22Rv1 (cell line): ENCODE results near the gene MT1M.

Experiments
- ZFX ChIP-seq: fragments of 450-650 bp; IDR thresholded peaks from 2 replicates; pipeline ENCODE4 v1.6.1; 2017; ENCODE audit warnings: antibody characterized with exemption, borderline replicate concordance
- TF ChIP-seq, protein P1 (sequence below): fragments of 450-650 bp; IDR thresholded peaks from 2 replicates; pipeline ENCODE4 v1.5.1; 2017; ENCODE audit warnings: mild to moderate bottlenecking

DNA sequence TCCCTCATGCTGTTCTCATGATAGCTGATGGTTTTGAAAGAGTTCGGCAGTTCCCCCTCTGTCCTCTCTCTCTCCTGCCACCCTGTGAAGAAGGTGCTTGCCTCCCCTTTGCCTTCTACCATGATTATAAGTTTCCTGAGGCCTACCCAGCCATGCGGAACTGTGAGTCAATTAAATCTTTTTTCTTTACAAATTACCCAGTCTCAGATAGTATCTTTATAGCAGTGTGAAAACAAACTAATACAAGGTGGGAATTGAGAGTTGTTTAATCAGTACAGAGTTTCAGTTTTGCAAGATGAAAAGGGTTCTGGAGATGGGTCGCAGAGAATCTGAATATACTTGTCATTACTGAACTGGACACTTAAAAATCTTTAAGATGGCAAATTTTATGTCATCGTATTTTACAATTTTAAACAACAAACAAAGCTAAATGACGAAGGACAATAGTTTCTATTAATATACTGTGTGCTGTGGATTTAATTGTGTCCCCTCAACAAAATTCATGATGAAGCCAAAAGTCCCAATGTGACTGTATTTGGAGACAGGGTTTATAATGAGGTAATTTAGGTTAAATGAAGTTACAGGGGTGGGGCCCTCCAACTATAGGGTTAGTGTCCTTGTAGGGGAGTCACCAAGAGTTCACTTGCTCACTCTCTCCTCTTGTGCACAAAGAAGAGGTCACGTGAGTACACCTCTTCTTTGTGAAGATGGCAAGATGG is 38.7 kb upstream of the MT1M start:
- TF ChIP-seq, protein P1, sequence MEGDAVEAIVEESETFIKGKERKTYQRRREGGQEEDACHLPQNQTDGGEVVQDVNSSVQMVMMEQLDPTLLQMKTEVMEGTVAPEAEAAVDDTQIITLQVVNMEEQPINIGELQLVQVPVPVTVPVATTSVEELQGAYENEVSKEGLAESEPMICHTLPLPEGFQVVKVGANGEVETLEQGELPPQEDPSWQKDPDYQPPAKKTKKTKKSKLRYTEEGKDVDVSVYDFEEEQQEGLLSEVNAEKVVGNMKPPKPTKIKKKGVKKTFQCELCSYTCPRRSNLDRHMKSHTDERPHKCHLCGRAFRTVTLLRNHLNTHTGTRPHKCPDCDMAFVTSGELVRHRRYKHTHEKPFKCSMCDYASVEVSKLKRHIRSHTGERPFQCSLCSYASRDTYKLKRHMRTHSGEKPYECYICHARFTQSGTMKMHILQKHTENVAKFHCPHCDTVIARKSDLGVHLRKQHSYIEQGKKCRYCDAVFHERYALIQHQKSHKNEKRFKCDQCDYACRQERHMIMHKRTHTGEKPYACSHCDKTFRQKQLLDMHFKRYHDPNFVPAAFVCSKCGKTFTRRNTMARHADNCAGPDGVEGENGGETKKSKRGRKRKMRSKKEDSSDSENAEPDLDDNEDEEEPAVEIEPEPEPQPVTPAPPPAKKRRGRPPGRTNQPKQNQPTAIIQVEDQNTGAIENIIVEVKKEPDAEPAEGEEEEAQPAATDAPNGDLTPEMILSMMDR = no peak
- TF ChIP-seq ZFX = no peak
